Neural cell (in vitro differentiated cells): ENCODE data around the gene TNS1. TPM values are rescaled to one million over a fixed set of nuclear protein-coding genes. Genes with fewer than 3 reads are reported as not detected.

Experiments
- H2AFZ ChIP-seq: fragments of 200-600, 300-800 bp; sonication (generic), shearing (Covaris generic); 2 replicates; pipeline ENCODE4 v1.6.0; 2014; ENCODE audit warnings: low read depth, mild to moderate bottlenecking, antibody characterized with exemption, low read length, moderate library complexity
- H3F3A ChIP-seq: fragments of 200-600 bp; shearing (Covaris generic); 2 replicates; pipeline ENCODE4 v1.6.1; 2016; ENCODE audit warnings: mild to moderate bottlenecking, moderate library complexity, mixed read lengths, antibody characterized with exemption, low read length; ENCODE audit not compliant: insufficient read depth, poor library complexity, severe bottlenecking
- H3K27ac ChIP-seq: fragments of 200-600, 300-800 bp; sonication (generic), shearing (Covaris generic); 2 replicates; pipeline ENCODE4 v1.5.1; 2014; ENCODE audit warnings: mild to moderate bottlenecking, low read length, moderate library complexity
- H3K27me3 ChIP-seq: fragments of 300-800, 200-600 bp; sonication (generic), shearing (Covaris generic); 2 replicates; pipeline ENCODE4 v1.6.0; 2014; ENCODE audit warnings: mild to moderate bottlenecking, low read depth, low read length, moderate library complexity; ENCODE audit not compliant: insufficient read depth
- H3K36me3 ChIP-seq: fragments of 300-800, 200-600 bp; sonication (generic), shearing (Covaris generic); 2 replicates; pipeline ENCODE4 v1.5.1; 2014; ENCODE audit warnings: mild to moderate bottlenecking, antibody characterized with exemption, low read length, moderate library complexity; ENCODE audit not compliant: insufficient read depth
- H3K4me2 ChIP-seq: fragments of 300-800, 200-600 bp; sonication (generic), shearing (Covaris generic); 2 replicates; pipeline ENCODE4 v1.6.0; 2014; ENCODE audit warnings: mild to moderate bottlenecking, low read length
- H3K4me3 ChIP-seq: fragments of 300-800, 200-600 bp; sonication (generic), shearing (Covaris generic); 2 replicates; pipeline ENCODE4 v1.5.1; 2014; ENCODE audit warnings: mild to moderate bottlenecking, low read length, moderate library complexity
- H3K79me2 ChIP-seq: fragments of 200-600 bp; shearing (Covaris generic); replicated peaks from 2 replicates; pipeline ENCODE4 v1.6.0; 2014; ENCODE audit warnings: mild to moderate bottlenecking, low read length, moderate library complexity; ENCODE audit not compliant: insufficient read depth
- H3K9ac ChIP-seq: fragments of 300-800, 200-600 bp; sonication (generic), shearing (Covaris generic); 2 replicates; pipeline ENCODE4 v1.6.1; 2016; ENCODE audit warnings: mild to moderate bottlenecking, low read length, mixed read lengths
- H3K9me2 ChIP-seq: fragments of 200-600 bp; shearing (Covaris generic); 2 replicates; pipeline ENCODE4 v1.6.1; 2016; ENCODE audit warnings: mild to moderate bottlenecking, low read length, mixed read lengths; ENCODE audit not compliant: insufficient read depth
- H3K9me3 ChIP-seq: fragments of 200-600, 300-800 bp; sonication (generic), shearing (Covaris generic); 2 replicates; pipeline ENCODE4 v1.6.1; 2016; ENCODE audit warnings: mild to moderate bottlenecking, mixed run types, low read length, moderate library complexity, mixed read lengths
- H4K20me1 ChIP-seq: fragments of 200-600 bp; shearing (Covaris generic); 2 replicates; pipeline ENCODE4 v1.6.1; 2016; ENCODE audit warnings: mild to moderate bottlenecking, mixed run types; ENCODE audit not compliant: insufficient read depth
- CTCF ChIP-seq: fragments of 450-650 bp; IDR thresholded peaks from 2 replicates; pipeline ENCODE4 v1.5.1; 2014; ENCODE audit warnings: antibody characterized with exemption, mild to moderate bottlenecking, moderate library complexity; ENCODE audit not compliant: poor library complexity, severe bottlenecking
- EP300 ChIP-seq: fragments of 450-650 bp; conservative IDR thresholded peaks from 2 replicates; pipeline ENCODE4 v1.6.1; 2014; ENCODE audit warnings: antibody characterized with exemption, mild to moderate bottlenecking, moderate library complexity; ENCODE audit not compliant: poor library complexity, severe bottlenecking
- EZH2 ChIP-seq: fragments of 200-600, 300-800 bp; shearing (Covaris generic), sonication (generic); IDR thresholded peaks from 2 replicates; pipeline ENCODE4 v1.6.1; 2014; ENCODE audit warnings: antibody characterized with exemption, low read length, borderline replicate concordance, mild to moderate bottlenecking; ENCODE audit not compliant: insufficient read depth, poor library complexity, severe bottlenecking
- MXI1 ChIP-seq: fragments of 450-650 bp; conservative IDR thresholded peaks from 2 replicates; pipeline ENCODE4 v1.6.1; 2014; ENCODE audit warnings: antibody characterized with exemption, mild to moderate bottlenecking; ENCODE audit not compliant: poor library complexity, severe bottlenecking
- POLR2AphosphoS5 ChIP-seq: IDR thresholded peaks from 2 replicates; pipeline ENCODE4 v1.6.1; 2012
- RAD21 ChIP-seq: fragments of 450-650 bp; conservative IDR thresholded peaks from 2 replicates; pipeline ENCODE4 v1.6.1; 2014; ENCODE audit warnings: antibody characterized with exemption, mild to moderate bottlenecking, moderate library complexity
- SMC3 ChIP-seq: fragments of 450-650 bp; conservative IDR thresholded peaks from 2 replicates; pipeline ENCODE4 v1.6.1; 2014; ENCODE audit warnings: antibody characterized with exemption, mild to moderate bottlenecking, moderate library complexity; ENCODE audit not compliant: poor library complexity
- TAF1 ChIP-seq: IDR thresholded peaks from 2 replicates; pipeline ENCODE4 v1.6.1; 2012; ENCODE audit warnings: low read depth
- polyA plus RNA-seq: library from polyadenylated mRNA; depleted of rRNA; stranded (reverse); fragments of >200 nt; gene quantifications from 2 replicates; pipeline ENCODE4 v1.2.3, GENCODE V29; 2014
- TF ChIP-seq, protein P1 (sequence below): IDR thresholded peaks from 2 replicates; pipeline ENCODE4 v1.6.1; 2012; ENCODE audit warnings: borderline replicate concordance

The TNS1 gene
- polyA plus RNA-seq, 1 donor from 2014 or later: 1.5 TPM

GRCh38 chr2:217853301-217853881 lies 149.4 kb downstream of the TNS1 start:
- H3K9me2 ChIP-seq: no peaks in the 10 kb centered on the region
- H3K27ac ChIP-seq: no peak overlapping the region
- no peaks in the 10 kb centered on the region for H3K9me3 ChIP-seq
- no peak overlapping the region for H3K9ac ChIP-seq
- no peak overlapping the region for H3K4me3 ChIP-seq
- no peaks in the 10 kb centered on the region for H3F3A ChIP-seq
- no peak overlapping the region for H2AFZ ChIP-seq
- H3K27me3 ChIP-seq: no peaks in the 10 kb centered on the region
- no peak overlapping the region for H3K4me2 ChIP-seq
- H3K79me2 ChIP-seq: no peaks in the 10 kb centered on the region
- H3K36me3 ChIP-seq: no peaks in the 10 kb centered on the region
- no peaks in the 10 kb centered on the region for H4K20me1 ChIP-seq
- no peak for TF ChIP-seq RAD21
- no peak for TF ChIP-seq CTCF
- no peak for TF ChIP-seq MXI1
- TF ChIP-seq EP300: no peak
- TF ChIP-seq POLR2AphosphoS5: no peak
- TF ChIP-seq TAF1: no peak
- no peak for TF ChIP-seq EZH2
- TF ChIP-seq, protein P1, sequence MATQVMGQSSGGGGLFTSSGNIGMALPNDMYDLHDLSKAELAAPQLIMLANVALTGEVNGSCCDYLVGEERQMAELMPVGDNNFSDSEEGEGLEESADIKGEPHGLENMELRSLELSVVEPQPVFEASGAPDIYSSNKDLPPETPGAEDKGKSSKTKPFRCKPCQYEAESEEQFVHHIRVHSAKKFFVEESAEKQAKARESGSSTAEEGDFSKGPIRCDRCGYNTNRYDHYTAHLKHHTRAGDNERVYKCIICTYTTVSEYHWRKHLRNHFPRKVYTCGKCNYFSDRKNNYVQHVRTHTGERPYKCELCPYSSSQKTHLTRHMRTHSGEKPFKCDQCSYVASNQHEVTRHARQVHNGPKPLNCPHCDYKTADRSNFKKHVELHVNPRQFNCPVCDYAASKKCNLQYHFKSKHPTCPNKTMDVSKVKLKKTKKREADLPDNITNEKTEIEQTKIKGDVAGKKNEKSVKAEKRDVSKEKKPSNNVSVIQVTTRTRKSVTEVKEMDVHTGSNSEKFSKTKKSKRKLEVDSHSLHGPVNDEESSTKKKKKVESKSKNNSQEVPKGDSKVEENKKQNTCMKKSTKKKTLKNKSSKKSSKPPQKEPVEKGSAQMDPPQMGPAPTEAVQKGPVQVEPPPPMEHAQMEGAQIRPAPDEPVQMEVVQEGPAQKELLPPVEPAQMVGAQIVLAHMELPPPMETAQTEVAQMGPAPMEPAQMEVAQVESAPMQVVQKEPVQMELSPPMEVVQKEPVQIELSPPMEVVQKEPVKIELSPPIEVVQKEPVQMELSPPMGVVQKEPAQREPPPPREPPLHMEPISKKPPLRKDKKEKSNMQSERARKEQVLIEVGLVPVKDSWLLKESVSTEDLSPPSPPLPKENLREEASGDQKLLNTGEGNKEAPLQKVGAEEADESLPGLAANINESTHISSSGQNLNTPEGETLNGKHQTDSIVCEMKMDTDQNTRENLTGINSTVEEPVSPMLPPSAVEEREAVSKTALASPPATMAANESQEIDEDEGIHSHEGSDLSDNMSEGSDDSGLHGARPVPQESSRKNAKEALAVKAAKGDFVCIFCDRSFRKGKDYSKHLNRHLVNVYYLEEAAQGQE: no peak
- TF ChIP-seq SMC3: no peak

- Histone ChIP-seq H3K9me3 (no peaks in the 10 kb centered on the region), H2AFZ (no peak overlapping the region), H3K79me2 (no peaks in the 10 kb centered on the region), H3K36me3 (no peaks in the 10 kb centered on the region), H3K9me2 (no peaks in the 10 kb centered on the region), H3F3A (no peaks in the 10 kb centered on the region), H3K4me3 (no peak overlapping the region), H4K20me1 (no peaks in the 10 kb centered on the region), H3K27ac (no peak overlapping the region), H3K27me3 (no peaks in the 10 kb centered on the region), H3K4me2 (no peak overlapping the region), H3K9ac (no peak overlapping the region)
- TF ChIP-seq POLR2AphosphoS5: no peak
- TF ChIP-seq MXI1: no peak
- TF ChIP-seq SMC3: no peak
- TF ChIP-seq TAF1: no peak
- TF ChIP-seq EP300: no peak
- TF ChIP-seq CTCF: no peak
- TF ChIP-seq EZH2: no peak
- TF ChIP-seq, protein P1: no peak
Measured at GRCh38 chr2:217852555-217853211, 150.1 kb downstream of the TNS1 start.
